ENCODE data around the gene OGN.
A peak's percentile ranks its signal among the peaks of the same experiment; 100 is the strongest.
"Not testable (repeated sequence)": the region's sequence is repeated elsewhere in the genome, so short reads cannot be mapped to it uniquely, and the experiment has no call there.

Gene OGN

DNA sequence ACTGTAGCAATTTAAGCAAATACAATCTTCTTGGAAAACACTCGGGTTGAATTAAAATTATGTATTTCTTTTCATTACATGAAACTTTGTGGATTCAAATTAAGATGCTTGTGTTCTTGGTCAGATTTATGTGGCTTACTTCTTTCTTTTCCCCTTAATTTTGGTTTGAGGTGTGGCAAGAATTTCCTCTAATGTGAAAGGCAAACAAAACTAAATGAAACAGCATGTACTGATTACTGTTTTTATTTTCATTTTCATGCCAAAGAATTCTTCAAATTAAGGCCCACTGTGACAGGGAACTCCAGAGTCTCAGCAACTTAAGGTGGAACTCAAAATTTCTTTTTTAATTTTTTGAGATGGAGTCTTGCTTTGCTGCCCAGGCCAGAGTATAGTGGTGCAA, 20.0 kb upstream of the OGN start, which contains the start of gene OMD:
Gene OMD, minus strand, starts transcription at position 132 of the 400 bp plus-strand sequence. CDS start 6,913 bp downstream, outside the sequence.
- no peak for DNase-seq (ENCODE audit: low spot score in 2 of 2)
- no peaks in the 10 kb centered on the region for H3K9me3 Mint-ChIP-seq
- H3K4me1 Mint-ChIP-seq = no peaks in the 10 kb centered on the region

DNA sequence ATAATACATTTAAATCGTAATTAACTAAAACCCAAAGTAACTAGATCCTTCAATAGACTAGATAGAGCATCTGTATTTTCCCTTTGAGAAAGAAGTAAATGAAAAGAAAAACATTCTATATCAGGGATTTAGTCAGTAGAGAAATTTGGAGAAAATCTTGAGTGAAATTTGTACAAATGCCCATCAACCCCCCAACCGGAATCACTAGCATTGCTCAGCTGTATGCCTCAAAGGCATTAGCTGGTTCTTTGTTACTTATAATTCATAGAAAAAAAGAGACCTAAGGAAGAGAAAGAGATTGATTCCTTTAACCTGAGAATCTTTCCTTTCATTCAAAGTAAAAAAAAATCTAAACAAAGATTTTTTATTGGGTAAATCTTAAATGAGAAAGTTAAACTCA, 19.2 kb upstream of the OGN start:
- Mint-ChIP-seq H3K9me3 (no peaks in the 10 kb centered on the region), H3K27me3 (no peaks in the 10 kb centered on the region), H3K36me3 (ENCODE audit: insufficient read depth) (no peaks in the 10 kb centered on the region), H3K27ac (ENCODE audit: low read depth) (no peak overlapping the region), H3K4me1 (no peaks in the 10 kb centered on the region), H3K4me3 (no peak overlapping the region)
- ATAC-seq (replicated peaks; ENCODE audit: extremely low read depth, poor library complexity, severe bottlenecking) (no peak), DNase-seq (ENCODE audit: low spot score in 2 of 2) (no peak)

More for the DNA sequence above, 20.0 kb upstream of the OGN start, which contains the start of gene OMD:
- no peaks in the 10 kb centered on the region for H3K36me3 Mint-ChIP-seq (ENCODE audit: insufficient read depth)
- ATAC-seq (replicated peaks; ENCODE audit: extremely low read depth, poor library complexity, severe bottlenecking) = no peak
- no peaks in the 10 kb centered on the region for H3K27me3 Mint-ChIP-seq
- no peak within 1 kb of the TSS for H3K4me3 Mint-ChIP-seq
- H3K27ac Mint-ChIP-seq (ENCODE audit: low read depth) = no peak within 1 kb of the TSS

DNA sequence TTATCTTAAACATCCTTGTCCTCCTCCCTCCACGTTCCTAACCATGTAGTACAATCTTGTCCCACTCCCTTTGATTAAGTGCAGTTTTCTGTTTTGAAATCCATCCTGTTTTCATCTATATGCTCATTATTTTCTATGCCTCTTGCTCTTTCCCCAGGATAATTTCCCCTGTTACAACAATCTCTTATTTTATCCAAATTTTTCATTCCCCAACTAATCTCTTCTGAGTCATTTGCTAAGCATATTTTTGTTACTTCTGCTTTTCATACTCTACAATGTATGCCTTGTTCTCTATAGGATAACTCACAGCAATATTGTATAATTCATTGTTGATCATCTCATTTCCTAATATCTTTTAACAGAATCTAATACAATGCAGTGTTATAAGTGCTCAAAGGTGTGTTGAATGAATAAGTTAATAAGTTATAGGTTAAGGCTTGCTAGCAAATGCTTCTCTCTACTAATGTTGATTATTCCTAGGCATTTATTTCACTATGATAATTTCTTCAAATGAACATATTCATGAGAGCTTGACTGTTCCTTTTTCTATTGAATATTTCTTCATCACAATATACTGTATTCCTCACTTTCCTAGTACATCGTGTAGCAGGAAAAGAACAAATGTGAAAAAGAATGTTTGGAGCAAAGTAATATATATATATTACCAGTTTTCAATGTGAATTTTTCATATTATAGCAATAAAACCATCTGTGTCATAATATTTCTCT, 18.4 kb upstream of the OGN start:
- no peaks in the 10 kb centered on the region for H3K36me3 Mint-ChIP-seq (ENCODE audit: insufficient read depth)
- H3K4me3 Mint-ChIP-seq = no peak overlapping the region

DNA sequence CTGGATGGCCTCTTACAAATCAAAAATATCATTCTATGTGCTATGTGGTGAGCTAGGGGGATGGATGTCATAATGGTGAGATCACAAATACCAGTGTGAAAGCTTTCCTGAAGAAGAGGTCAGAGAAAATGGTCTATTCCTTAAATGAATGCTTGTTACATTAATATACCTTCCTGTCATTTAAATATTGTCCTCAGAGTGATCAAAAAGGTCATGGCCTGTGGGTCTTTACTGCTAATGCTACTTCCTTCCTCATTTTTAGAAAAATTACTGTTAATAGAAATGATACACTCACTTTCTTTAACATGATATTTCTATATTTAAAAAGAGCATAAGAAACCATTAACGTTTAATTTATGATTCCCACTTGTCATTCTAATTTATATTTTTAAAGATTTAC, 10.2 kb upstream of the OGN start:
- Mint-ChIP-seq H3K4me1 (no peaks in the 10 kb centered on the region), H3K27ac (ENCODE audit: low read depth) (no peak overlapping the region), H3K4me3 (no peak overlapping the region), H3K36me3 (ENCODE audit: insufficient read depth) (peaks cover 3% of the 10 kb centered on the region), H3K27me3 (no peaks in the 10 kb centered on the region), H3K9me3 (no peaks in the 10 kb centered on the region)
- ATAC-seq (replicated peaks; ENCODE audit: extremely low read depth, poor library complexity, severe bottlenecking) (no peak), DNase-seq (ENCODE audit: low spot score in 2 of 2) (no peak)

More for the DNA sequence above, 18.4 kb upstream of the OGN start:
- Mint-ChIP-seq H3K27ac (ENCODE audit: low read depth) (no peak overlapping the region), H3K9me3 (no peaks in the 10 kb centered on the region), H3K27me3 (no peaks in the 10 kb centered on the region), H3K4me1 (no peaks in the 10 kb centered on the region)
- ATAC-seq (replicated peaks; ENCODE audit: extremely low read depth, poor library complexity, severe bottlenecking) (no peak), DNase-seq (ENCODE audit: low spot score in 2 of 2) (no peak)

DNA sequence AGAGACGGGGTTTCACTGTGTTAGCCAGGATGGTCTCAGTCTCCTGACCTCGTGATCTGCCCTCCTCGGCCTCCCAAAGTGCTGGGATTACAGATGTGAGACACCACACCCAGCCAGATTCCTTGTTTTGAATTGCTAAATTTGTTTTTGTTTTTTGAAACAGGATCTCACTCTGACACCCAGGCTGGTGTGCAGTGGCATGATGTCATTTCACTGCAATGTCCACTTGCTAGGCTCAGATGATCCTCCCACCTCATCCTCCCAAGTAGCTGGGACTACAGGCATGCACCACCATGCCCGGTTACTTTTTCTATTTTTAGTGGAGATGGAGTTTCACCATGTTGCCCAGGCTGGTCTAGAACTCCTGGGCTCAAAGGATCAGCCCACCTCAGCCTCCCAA, 6.8 kb upstream of the OGN start:
- not testable (repeated sequence) for H3K9me3 Mint-ChIP-seq; H3K4me3 Mint-ChIP-seq; H3K27ac Mint-ChIP-seq (ENCODE audit: low read depth); ATAC-seq (replicated peaks; ENCODE audit: extremely low read depth, poor library complexity, severe bottlenecking); H3K36me3 Mint-ChIP-seq (ENCODE audit: insufficient read depth); H3K27me3 Mint-ChIP-seq; DNase-seq (ENCODE audit: low spot score in 2 of 2)
- H3K4me1 Mint-ChIP-seq = peaks cover 13% of the 10 kb centered on the region

DNA sequence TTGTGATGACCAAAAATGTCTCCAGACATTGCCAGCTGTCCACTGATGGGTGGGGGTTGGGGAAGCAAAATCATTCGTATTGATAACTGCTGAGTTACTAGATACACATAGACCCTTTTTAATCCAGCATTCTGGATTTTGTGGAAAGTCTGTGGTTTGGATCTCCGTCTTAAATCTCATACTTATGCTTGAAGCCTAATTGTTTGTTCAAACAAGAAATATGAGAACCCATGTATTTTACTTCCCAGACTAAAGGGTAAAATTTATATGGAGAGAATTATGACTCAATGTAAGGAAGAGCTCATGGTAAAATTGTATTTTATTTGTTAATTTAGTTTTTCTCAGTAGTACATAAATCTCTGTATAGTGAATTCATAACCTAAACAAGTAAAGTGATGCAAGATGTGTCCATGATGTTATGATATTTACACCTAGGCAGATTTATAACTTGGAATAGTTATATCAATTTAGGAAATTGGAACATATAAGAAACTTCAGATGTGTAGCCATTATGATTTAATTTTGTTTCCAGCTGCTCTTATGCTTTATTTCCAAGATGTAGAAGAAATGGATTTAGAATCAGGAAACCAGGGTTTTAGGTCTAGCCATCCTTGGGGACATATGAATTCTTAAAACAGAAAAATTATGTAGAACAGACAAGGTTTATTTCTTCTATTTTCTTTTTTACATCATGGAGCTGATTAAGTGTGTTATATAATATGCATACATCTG, 4.5 kb upstream of the OGN start:
- no peak for ATAC-seq (replicated peaks; ENCODE audit: extremely low read depth, poor library complexity, severe bottlenecking)
- Mint-ChIP-seq H3K36me3 (ENCODE audit: insufficient read depth) (peaks cover 3% of the 10 kb centered on the region), H3K27me3 (no peaks in the 10 kb centered on the region), H3K9me3 (no peaks in the 10 kb centered on the region), H3K27ac (ENCODE audit: low read depth) (no peak overlapping the region), H3K4me3 (no peak overlapping the region), H3K4me1 (peaks cover 19% of the 10 kb centered on the region)
- DNase-seq (ENCODE audit: low spot score in 2 of 2) = no peak

DNA sequence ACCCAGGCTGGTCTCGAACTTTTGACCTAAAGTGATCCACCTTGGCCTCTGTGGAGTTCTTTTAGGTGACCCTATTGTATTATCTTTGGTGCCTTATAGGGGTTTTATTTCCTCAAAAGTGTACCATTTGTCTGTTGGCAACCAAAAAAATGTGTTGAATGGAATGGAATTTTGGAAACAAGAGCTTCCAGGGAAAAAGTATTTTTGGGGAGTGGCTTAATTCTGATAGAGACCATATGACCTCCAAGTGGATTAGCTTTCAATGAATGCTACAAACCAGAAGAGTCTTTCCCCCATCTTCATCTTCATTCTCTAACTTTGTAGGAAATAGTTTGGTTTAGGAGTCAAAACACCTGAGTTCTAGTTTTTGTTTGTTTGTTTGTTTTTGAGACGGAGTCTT, 3.4 kb upstream of the OGN start:
- DNase-seq (ENCODE audit: low spot score in 2 of 2) (no peak), ATAC-seq (replicated peaks; ENCODE audit: extremely low read depth, poor library complexity, severe bottlenecking) (no peak)
- Mint-ChIP-seq H3K27ac (ENCODE audit: low read depth) (no peak overlapping the region), H3K9me3 (no peaks in the 10 kb centered on the region), H3K27me3 (no peaks in the 10 kb centered on the region), H3K36me3 (ENCODE audit: insufficient read depth) (peaks cover 3% of the 10 kb centered on the region), H3K4me1 (peaks cover 19% of the 10 kb centered on the region), H3K4me3 (no peak overlapping the region)

DNA sequence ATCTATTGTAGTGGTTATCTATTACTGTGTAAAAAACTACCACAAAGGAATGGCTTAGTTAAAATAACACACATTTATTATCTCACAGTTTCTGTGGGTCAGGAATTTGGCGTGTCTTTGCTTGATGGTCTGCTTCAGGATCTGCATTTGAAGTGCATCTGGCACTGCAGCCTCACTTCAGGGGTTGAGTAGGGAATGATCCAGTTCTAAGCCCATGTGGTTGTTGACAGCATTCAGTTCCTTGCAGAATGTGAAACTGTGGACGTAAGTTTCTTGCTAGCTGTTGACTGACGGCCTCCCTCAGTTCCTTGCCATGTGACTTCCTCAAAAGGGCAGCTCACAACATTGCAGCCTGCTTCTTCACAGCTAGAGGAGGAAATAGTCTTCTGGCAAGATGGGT, 2.1 kb upstream of the OGN start:
- Mint-ChIP-seq H3K4me3 (peak overlapping the region; percentile 44), H3K4me1 (peaks cover 19% of the 10 kb centered on the region), H3K27ac (ENCODE audit: low read depth) (peak overlapping the region; percentile 82), H3K27me3 (no peaks in the 10 kb centered on the region), H3K9me3 (no peaks in the 10 kb centered on the region), H3K36me3 (ENCODE audit: insufficient read depth) (peaks cover 3% of the 10 kb centered on the region)
- ATAC-seq (replicated peaks; ENCODE audit: extremely low read depth, poor library complexity, severe bottlenecking) = peak; percentile 91
- DNase-seq (ENCODE audit: low spot score in 2 of 2) = peak in 1 of 2 donors; percentile 16

DNA sequence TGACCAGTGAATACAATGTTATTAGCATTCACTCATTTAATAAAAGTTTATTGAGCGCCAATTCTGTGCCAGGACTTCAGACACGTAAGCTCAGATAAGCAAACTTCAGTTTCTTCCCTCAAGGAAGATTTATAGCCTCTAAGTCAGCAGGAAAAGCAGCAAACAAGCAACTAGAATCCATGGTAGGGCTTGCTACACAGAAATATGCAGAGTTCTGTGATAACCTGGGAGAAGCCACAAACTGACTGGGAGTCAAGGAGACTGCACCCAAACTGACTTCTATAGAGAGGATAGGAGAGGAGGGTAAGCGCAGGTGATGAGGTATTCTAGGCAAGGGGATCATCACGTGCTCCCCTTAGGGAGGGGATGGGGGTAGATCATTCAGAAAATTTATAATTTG, 1.4 kb upstream of the OGN start:
- Mint-ChIP-seq H3K27ac (ENCODE audit: low read depth) (peak overlapping the region; percentile 82), H3K4me1 (peaks cover 19% of the 10 kb centered on the region), H3K27me3 (no peaks in the 10 kb centered on the region), H3K4me3 (no peak overlapping the region), H3K36me3 (ENCODE audit: insufficient read depth) (no peaks in the 10 kb centered on the region), H3K9me3 (no peaks in the 10 kb centered on the region)
- DNase-seq (ENCODE audit: low spot score in 2 of 2) = no peak
- no peak for ATAC-seq (replicated peaks; ENCODE audit: extremely low read depth, poor library complexity, severe bottlenecking)

DNA sequence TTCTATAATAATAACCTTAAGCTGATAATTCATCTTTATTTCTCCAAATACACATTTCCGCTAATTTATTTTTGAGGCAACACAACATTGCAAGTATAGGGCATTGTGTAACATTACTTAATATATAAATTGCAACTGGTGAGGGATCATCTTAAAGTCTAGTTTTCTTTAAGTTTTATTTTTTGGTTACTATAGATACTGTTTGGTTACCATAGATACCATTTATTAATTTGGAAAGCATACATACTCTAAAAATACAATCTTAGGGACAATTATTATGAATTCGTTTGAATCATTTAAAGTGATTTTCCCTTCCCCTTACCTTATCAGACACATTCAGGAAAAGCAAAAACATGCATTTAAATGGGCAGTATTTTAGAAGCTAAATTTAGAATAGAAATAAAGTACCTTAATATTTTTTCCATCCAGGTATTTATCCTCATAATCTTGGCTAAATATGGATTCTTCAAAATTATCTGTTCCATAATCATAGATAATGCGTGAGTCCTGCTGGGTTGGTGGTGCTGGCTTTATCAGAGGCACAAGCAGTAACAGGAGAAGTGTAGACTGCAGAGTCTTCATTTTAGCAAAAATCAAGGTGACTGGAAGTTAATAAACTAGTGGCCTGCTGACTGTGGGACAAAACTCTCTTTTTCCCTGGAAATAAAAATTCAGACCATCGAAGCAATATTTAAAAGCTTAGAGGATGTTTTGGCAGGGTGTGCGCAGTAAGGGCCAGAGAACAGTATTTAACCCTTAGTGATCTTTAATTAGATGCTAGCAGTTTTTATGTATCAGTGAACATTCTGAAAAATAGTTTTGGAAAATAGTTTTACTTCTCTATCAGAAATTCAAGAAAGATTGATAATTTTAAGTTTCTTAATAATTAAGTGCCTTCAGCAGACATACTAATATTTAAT, 1.3 kb downstream of the OGN start:
- no peak overlapping the region for H3K27ac Mint-ChIP-seq (ENCODE audit: low read depth)
- DNase-seq (ENCODE audit: low spot score in 2 of 2) = no peak
- no peaks in the 10 kb centered on the region for H3K27me3 Mint-ChIP-seq
- H3K4me3 Mint-ChIP-seq = no peak overlapping the region
- no peak for ATAC-seq (replicated peaks; ENCODE audit: extremely low read depth, poor library complexity, severe bottlenecking)
- no peaks in the 10 kb centered on the region for H3K9me3 Mint-ChIP-seq
- H3K36me3 Mint-ChIP-seq (ENCODE audit: insufficient read depth) = no peaks in the 10 kb centered on the region
- peaks cover 19% of the 10 kb centered on the region for H3K4me1 Mint-ChIP-seq

DNA sequence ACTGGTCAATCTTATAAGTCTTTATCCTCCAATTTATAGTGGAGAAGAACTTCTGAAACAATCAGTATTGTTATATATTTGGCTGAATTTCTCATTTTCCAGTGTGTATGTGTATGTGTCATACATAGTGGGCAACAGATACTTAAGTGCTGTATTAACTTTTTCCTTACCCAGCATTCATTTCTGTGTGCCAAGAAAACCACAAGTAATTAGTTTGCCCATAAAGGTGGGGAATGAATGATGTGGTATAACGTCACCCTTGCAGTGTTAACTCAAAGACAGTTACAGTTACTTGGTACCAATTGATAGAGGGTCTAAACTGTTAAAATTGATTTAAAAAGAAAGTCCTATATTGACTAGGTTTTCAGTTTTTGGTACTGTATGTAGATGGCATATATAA, 2.0 kb downstream of the OGN start:
- no peaks in the 10 kb centered on the region for H3K9me3 Mint-ChIP-seq
- DNase-seq (ENCODE audit: low spot score in 2 of 2) (no peak), ATAC-seq (replicated peaks; ENCODE audit: extremely low read depth, poor library complexity, severe bottlenecking) (no peak)
- H3K4me1 Mint-ChIP-seq = peaks cover 18% of the 10 kb centered on the region
- no peak overlapping the region for H3K27ac Mint-ChIP-seq (ENCODE audit: low read depth)
- H3K27me3 Mint-ChIP-seq = no peaks in the 10 kb centered on the region
- no peak overlapping the region for H3K4me3 Mint-ChIP-seq
- H3K36me3 Mint-ChIP-seq (ENCODE audit: insufficient read depth) = no peaks in the 10 kb centered on the region

DNA sequence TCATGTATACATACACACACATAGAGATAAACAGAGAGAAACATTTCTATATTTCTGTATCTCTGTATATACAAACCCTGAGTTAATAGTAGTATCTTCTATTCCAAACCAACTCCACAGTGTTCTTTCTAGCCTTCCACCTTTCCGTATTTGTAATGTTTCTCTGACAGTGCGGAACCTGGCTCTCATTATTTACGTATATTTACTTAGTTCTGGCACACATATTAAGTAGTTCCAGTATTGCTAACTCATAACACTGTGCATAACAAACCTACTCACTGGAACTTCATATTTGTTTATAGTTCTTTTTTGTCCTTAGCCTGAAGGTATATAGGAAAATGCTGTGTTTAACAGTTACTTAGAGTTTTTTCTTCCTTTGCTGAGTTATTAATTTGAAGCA, 6.5 kb downstream of the OGN start:
- Mint-ChIP-seq H3K4me1 (no peaks in the 10 kb centered on the region), H3K36me3 (ENCODE audit: insufficient read depth) (no peaks in the 10 kb centered on the region), H3K27ac (ENCODE audit: low read depth) (no peak overlapping the region), H3K27me3 (no peaks in the 10 kb centered on the region), H3K9me3 (no peaks in the 10 kb centered on the region), H3K4me3 (no peak overlapping the region)
- no peak for ATAC-seq (replicated peaks; ENCODE audit: extremely low read depth, poor library complexity, severe bottlenecking)
- no peak for DNase-seq (ENCODE audit: low spot score in 2 of 2)

Data from central memory CD8-positive, alpha-beta T cell (primary cell).